H1 (cell line): Measurements from ENCODE around the gene GRM7. TPM values are rescaled to one million over a fixed set of nuclear protein-coding genes. Genes with fewer than 3 reads are reported as not detected.

Experiments used
- CTCF ChIA-PET: fragments of 300-600 bp; sonication (Branson Sonifier 250); formaldehyde crosslinking; loops from one replicate; lab custom pipeline; 2021; ENCODE audit not compliant: partially characterized antibody; lab: Charles Lee
- POLR2A ChIA-PET: fragments of 300-600 bp; sonication (Branson Sonifier 250); formaldehyde crosslinking; loops from one replicate; lab custom pipeline; 2021; ENCODE audit warnings: inconsistent platforms; ENCODE audit not compliant: partially characterized antibody; lab: Charles Lee
- DNase-seq, 2 experiments: peaks; one replicate each; pipeline versions ENCODE4 v3.0.0 to v3.0.0-alpha.2; 2010 to 2022; ENCODE audit warnings: low spot score in 2 of 2, low read depth in 1 of 2, mixed read lengths in 1 of 2
- FAIRE-seq: peaks from 2 replicates; lab custom pipeline; 2011; peaks lifted over from hg19 to GRCh38; lab: Jason Lieb, UNC
- H2AFZ ChIP-seq: 2 replicates; pipeline ENCODE4 v1.8.1; 2012; ENCODE audit warnings: low read length, inconsistent platforms
- H2AK5ac ChIP-seq: 2 replicates; pipeline ENCODE4 v1.6.1; 2013; ENCODE audit warnings: low read depth, low read length
- H2BK120ac ChIP-seq: replicated peaks from 2 replicates; pipeline ENCODE3; 2013; ENCODE audit warnings: low read depth, low read length, inconsistent platforms
- H2BK12ac ChIP-seq: 2 replicates; pipeline ENCODE4 v1.6.1; 2013; ENCODE audit warnings: low read depth, low read length
- H2BK15ac ChIP-seq: 2 replicates; pipeline ENCODE4 v1.6.1; 2013; ENCODE audit warnings: low read length
- H2BK20ac ChIP-seq: 2 replicates; pipeline ENCODE4 v1.6.1; 2013; ENCODE audit warnings: low read length
- H2BK5ac ChIP-seq: 2 replicates; pipeline ENCODE4 v1.6.1; 2013; ENCODE audit warnings: low read depth, low read length
- H3K14ac ChIP-seq: 2 replicates; pipeline ENCODE4 v1.6.1; 2013; ENCODE audit warnings: inconsistent platforms; ENCODE audit not compliant: insufficient read length
- H3K18ac ChIP-seq: 2 replicates; pipeline ENCODE4 v1.6.1; 2013; ENCODE audit warnings: low read length; ENCODE audit errors: extremely low read depth
- H3K23ac ChIP-seq: 2 replicates; pipeline ENCODE4 v1.6.1; 2013; ENCODE audit warnings: inconsistent platforms; ENCODE audit not compliant: insufficient read length
- H3K23me2 ChIP-seq: 2 replicates; pipeline ENCODE4 v1.6.1; 2013; ENCODE audit warnings: low read depth, low read length
- H3K27ac ChIP-seq: 2 replicates; pipeline ENCODE4 v1.6.1; 2011; ENCODE audit warnings: low read depth, low read length, inconsistent platforms
- H3K27me3 ChIP-seq, 4 experiments: replicated peaks in 1 of 4; 1 replicate in 1 of 4; 2 replicates in 3 of 4; pipeline versions ENCODE4 v1.6.1 to v1.8.1; 2011 to 2013; ENCODE audit warnings: low read length in 3 of 4, mild to moderate bottlenecking in 3 of 4, inconsistent platforms in 2 of 4, mixed read lengths in 2 of 4, moderate library complexity in 1 of 4; ENCODE audit not compliant: control insufficient read depth in 3 of 4, insufficient read depth in 3 of 4; ENCODE audit errors: extremely low read depth in 1 of 4
- H3K36me3 ChIP-seq, 4 experiments: 2 replicates each; pipeline versions ENCODE4 v1.6.1 to v1.8.1; 2011 to 2013; ENCODE audit warnings: mild to moderate bottlenecking in 4 of 4, low read length in 3 of 4, moderate library complexity in 2 of 4, control low read depth in 1 of 4, inconsistent platforms in 1 of 4; ENCODE audit not compliant: insufficient read depth in 4 of 4, control insufficient read depth in 2 of 4
- H3K4ac ChIP-seq: replicated peaks from 2 replicates; pipeline ENCODE3; 2013; ENCODE audit warnings: low read length, low read depth, mixed read lengths, inconsistent platforms; ENCODE audit not compliant: insufficient read length
- H3K4me1 ChIP-seq, 4 experiments: replicated peaks in 1 of 4; 1 replicate in 1 of 4; 2 replicates in 3 of 4; pipeline versions ENCODE4 v1.6.1 to v1.8.1; 2011 to 2013; ENCODE audit warnings: low read length in 3 of 4, inconsistent platforms in 2 of 4, mixed read lengths in 1 of 4; ENCODE audit not compliant: insufficient read depth in 4 of 4, control insufficient read depth in 3 of 4
- H3K4me2 ChIP-seq, 2 experiments: 2 replicates each; pipeline versions ENCODE4 v1.6.1 to v1.8.1; 2011 to 2013; ENCODE audit warnings: low read depth in 2 of 2, low read length in 2 of 2, control low read depth in 1 of 2, inconsistent platforms in 1 of 2, mild to moderate bottlenecking in 1 of 2; ENCODE audit not compliant: insufficient read depth in 1 of 2
- H3K4me3 ChIP-seq, 4 experiments: fragments of 200-600, 300-600 bp in 1 of 4; sonication (generic), shearing (Covaris generic), sonication (Bioruptor Twin) in 1 of 4; 2 replicates each; pipeline versions ENCODE4 v1.5.1 to v1.8.1; 2011 to 2016; ENCODE audit warnings: low read length in 4 of 4, low read depth in 3 of 4, control low read depth in 2 of 4, inconsistent platforms in 2 of 4, mild to moderate bottlenecking in 2 of 4, mixed read lengths in 1 of 4, moderate library complexity in 1 of 4; ENCODE audit not compliant: insufficient read depth in 2 of 4; ENCODE audit errors: extremely low read depth in 1 of 4
- H3K56ac ChIP-seq: replicated peaks from 2 replicates; pipeline ENCODE3; 2013; ENCODE audit warnings: low read depth, mild to moderate bottlenecking, mixed read lengths, low read length, inconsistent platforms; ENCODE audit not compliant: insufficient read length
- H3K79me1 ChIP-seq: 2 replicates; pipeline ENCODE4 v1.6.1; 2013; ENCODE audit warnings: low read depth, low read length, control low read depth
- H3K79me2 ChIP-seq, 2 experiments: 2 replicates each; pipeline versions ENCODE4 v1.6.1 to v1.8.1; 2012 to 2013; ENCODE audit warnings: low read length in 2 of 2, mild to moderate bottlenecking in 2 of 2, inconsistent platforms in 1 of 2; ENCODE audit not compliant: insufficient read depth in 2 of 2, control insufficient read depth in 1 of 2
- H3K9ac ChIP-seq, 4 experiments: replicated peaks in 1 of 4; 1 replicate in 1 of 4; 2 replicates in 3 of 4; pipeline versions ENCODE4 v1.6.1 to v1.8.1; 2011 to 2013; ENCODE audit warnings: low read depth in 3 of 4, low read length in 3 of 4, control low read depth in 2 of 4, mild to moderate bottlenecking in 2 of 4, moderate library complexity in 2 of 4, inconsistent platforms in 1 of 4; ENCODE audit errors: extremely low read depth in 1 of 4
- H3K9me3 ChIP-seq, 2 experiments: 2 replicates each; pipeline versions ENCODE4 v1.6.1 to v1.8.1; 2012 to 2013; ENCODE audit warnings: mild to moderate bottlenecking in 2 of 2, moderate library complexity in 2 of 2, control low read depth in 1 of 2, inconsistent platforms in 1 of 2, low read depth in 1 of 2, low read length in 1 of 2, mixed read lengths in 1 of 2; ENCODE audit not compliant: insufficient read depth in 2 of 2
- H4K20me1 ChIP-seq, 2 experiments: replicated peaks in 1 of 2; 2 replicates each; pipeline versions ENCODE3 to v1.8.1; 2011 to 2013; ENCODE audit warnings: inconsistent platforms in 2 of 2, low read length in 2 of 2, mild to moderate bottlenecking in 1 of 2; ENCODE audit not compliant: insufficient read depth in 2 of 2, control insufficient read depth in 1 of 2
- H4K5ac ChIP-seq: 2 replicates; pipeline ENCODE4 v1.6.1; 2013; ENCODE audit warnings: low read length, low read depth, mixed read lengths, inconsistent platforms; ENCODE audit not compliant: insufficient read length
- H4K8ac ChIP-seq: 2 replicates; pipeline ENCODE4 v1.8.0; 2013; ENCODE audit warnings: mild to moderate bottlenecking, moderate library complexity, low read length, inconsistent platforms; ENCODE audit not compliant: insufficient read depth; ENCODE audit errors: extremely low read depth
- H4K91ac ChIP-seq: replicated peaks from 2 replicates; pipeline ENCODE3; 2013; ENCODE audit warnings: low read length, mixed read lengths, inconsistent platforms; ENCODE audit not compliant: insufficient read length
- NRF1 ChIP-seq: IDR thresholded peaks from 2 replicates; pipeline ENCODE4 v1.6.1; 2011; ENCODE audit warnings: mild to moderate bottlenecking, low read depth, low read length, improper control_type of control experiment
- POU5F1 ChIP-seq: IDR thresholded peaks from 2 replicates; pipeline ENCODE4 v1.6.1; 2011; ENCODE audit warnings: low read depth, mild to moderate bottlenecking, low read length, moderate library complexity
- RAD21 ChIP-seq, 2 experiments: IDR thresholded peaks in 1 of 2; conservative IDR thresholded peaks in 1 of 2; 2 replicates each; pipeline ENCODE4 v1.6.1; 2011; ENCODE audit warnings: low read depth in 2 of 2, low read length in 2 of 2, improper control_type of control experiment in 1 of 2, inconsistent platforms in 1 of 2, mild to moderate bottlenecking in 1 of 2, moderate library complexity in 1 of 2
- TBP ChIP-seq: IDR thresholded peaks from 2 replicates; pipeline ENCODE4 v1.6.1; 2011; ENCODE audit warnings: low read depth, low read length, improper control_type of control experiment
- WGBS, 2 experiments: shearing (Covaris generic) in 1 of 2; methylation state at CpG; one replicate each; pipeline versions ENCODE4 v1.1.6 to v1.1.7; 2013 to 2015; ENCODE audit warnings: low lambda C conversion rate in 2 of 2, mixed read lengths in 2 of 2, inconsistent platforms in 1 of 2, low coverage in 1 of 2, missing lambda C conversion rate in 1 of 2; ENCODE audit not compliant: insufficient replicate concordance in 2 of 2, insufficient coverage in 1 of 2, insufficient read length in 1 of 2; ENCODE audit errors: extremely low coverage in 1 of 2, missing lambda C conversion rate in 1 of 2; 5-methylcytosine and 5-hydroxymethylcytosine counted together
- polyA plus RNA-seq, 7 experiments: library from polyadenylated mRNA; depleted of rRNA in 3 of 7; stranded (reverse) in 5 of 7; unstranded in 2 of 7; fragments of >200 nt in 5 of 7; fragments of 200-250 nt in 2 of 7; gene quantifications; 1 replicate in 5 of 7; 2 replicates in 1 of 7; 4 replicates in 1 of 7; pipeline versions ENCODE4 v1.2.1 to v1.2.3, GENCODE V29; 2011 to 2013; ENCODE audit warnings: missing spikeins in 2 of 7, mixed read lengths in 2 of 7
- total RNA-seq: library from RNA; stranded (reverse); fragmentation: NEBNext Ultra II Directional; extraction: Animal tissue kit (Norgen Biotek cat#: 25700); gene quantifications from 2 replicates; pipeline ENCODE4 v1.2.1, GENCODE V29; 2021

GRM7 gene
- total and polyA plus RNA-seq, 2 of the 8 experiments (the other 6 are each of a cell fraction or from before 2014, with no cell fraction given) = 0.17 to 0.24 TPM

DNA sequence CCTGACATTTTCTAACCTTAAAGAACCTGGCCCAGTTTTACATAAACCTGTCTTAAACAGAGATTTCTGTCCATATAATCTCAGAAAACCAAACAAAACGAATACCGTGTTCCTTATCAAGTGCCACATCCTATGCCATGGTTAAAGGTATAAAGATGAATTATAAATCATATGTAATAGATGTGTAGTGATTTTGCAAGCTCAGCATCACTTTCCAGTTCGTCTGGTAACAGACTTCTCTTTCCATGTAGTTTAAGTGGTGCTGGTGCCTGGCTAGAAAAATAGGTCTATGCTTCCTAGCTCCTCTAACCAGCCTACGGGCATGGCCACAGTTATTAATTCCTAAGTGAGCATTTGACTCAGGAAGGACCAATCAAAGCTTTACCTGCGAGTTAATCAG, 3.4 kb upstream of the GRM7 start:
- Histone ChIP-seq H3K23ac (no peak overlapping the region), H2BK12ac (no peak overlapping the region), H3K4me1 (peaks cover 0 to 6% (median 6%) of the 10 kb centered on the region in 4 experiments; a peak in 6 of 7 replicates), H4K5ac (no peak overlapping the region), H3K9me3 (no peaks in the 10 kb centered on the region; a peak in 1 of 4 replicates), H3K14ac (no peak overlapping the region), H3K36me3 (no peaks in the 10 kb centered on the region), H3K4me2 (no peak overlapping the region), H2AK5ac (no peak overlapping the region), H2BK5ac (no peak overlapping the region), H2AFZ (no peak overlapping the region), H4K91ac (no peak overlapping the region), H3K79me1 (no peaks in the 10 kb centered on the region), H3K27ac (no peak overlapping the region), H3K4ac (no peak overlapping the region), H2BK20ac (no peak overlapping the region), H4K20me1 (no peaks in the 10 kb centered on the region), H3K56ac (no peak overlapping the region), H3K4me3 (no peak overlapping the region), H3K79me2 (no peaks in the 10 kb centered on the region), H3K27me3 (peaks cover 18 to 37% (median 31%) of the 10 kb centered on the region in 4 experiments), H3K9ac (no peak overlapping the region), H4K8ac (no peak overlapping the region), H3K18ac (no peak overlapping the region), H3K23me2 (peaks cover 17% of the 10 kb centered on the region), H2BK120ac (no peak overlapping the region), H2BK15ac (no peak overlapping the region)
- DNase-seq = no peak
- ChIA-PET CTCF (no interaction called here), POLR2A (no interaction called here)
- WGBS, 2 experiments = 82% methylated on average over 5 of the region's 5 CpGs; no CpG with 5 or more reads in 1 of the 2 experiments
- no peak for FAIRE-seq
- no peak for TF ChIP-seq TBP
- TF ChIP-seq POU5F1 = no peak
- TF ChIP-seq NRF1 = no peak
- TF ChIP-seq RAD21 (IDR thresholded peaks at IDR 0.05 in 1 of 2, conservative IDR thresholded peaks at IDR 0.05 in 1 of 2; ENCODE audit: low read depth in 2 of 2, low read length in 2 of 2) = no peak
